ENCODE results near the gene CDC34.
A peak's percentile ranks its signal among the peaks of the same experiment; 100 is the strongest.

CDC34 gene

DNA sequence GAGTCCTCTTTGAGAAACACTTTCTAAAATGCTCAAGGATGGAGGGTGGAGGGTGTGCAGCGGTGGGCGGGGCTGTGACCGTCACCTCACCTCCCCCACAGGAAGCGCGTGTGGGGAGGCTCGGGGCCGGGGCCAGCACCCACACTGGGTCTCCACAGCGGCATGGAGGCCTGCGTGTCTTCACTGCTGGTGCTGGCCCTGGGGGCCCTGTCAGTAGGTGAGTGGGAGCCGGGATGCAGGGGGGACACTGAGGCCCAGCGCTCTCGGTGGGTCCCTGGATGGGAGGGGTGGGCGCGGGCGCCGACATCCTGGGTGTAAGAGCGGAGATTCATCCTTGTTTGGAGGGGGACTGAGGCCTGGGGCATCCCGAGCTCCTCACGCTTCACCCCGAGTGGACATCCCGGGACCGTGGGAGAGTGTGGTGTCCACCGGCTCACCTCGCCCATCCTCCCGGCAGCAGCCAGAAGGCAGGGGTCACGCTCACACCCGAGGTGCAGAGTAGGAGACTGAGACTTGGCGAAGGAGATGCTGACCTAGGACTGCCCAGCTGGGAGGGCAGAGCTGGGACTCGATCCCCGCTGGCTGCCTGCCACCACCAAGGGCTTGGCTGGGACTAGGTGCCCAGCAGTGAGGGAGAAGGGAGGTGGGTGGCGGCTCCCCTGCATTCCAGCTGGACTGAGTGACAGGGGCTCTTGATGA, 12.5 kb downstream of the CDC34 start, which contains the start of gene GZMM:
Gene GZMM (plus strand): TSS at position 144 of the 699 bp plus-strand sequence. CDS start 19 bp downstream, at position 163.
- DNase-seq = no peak

DNA sequence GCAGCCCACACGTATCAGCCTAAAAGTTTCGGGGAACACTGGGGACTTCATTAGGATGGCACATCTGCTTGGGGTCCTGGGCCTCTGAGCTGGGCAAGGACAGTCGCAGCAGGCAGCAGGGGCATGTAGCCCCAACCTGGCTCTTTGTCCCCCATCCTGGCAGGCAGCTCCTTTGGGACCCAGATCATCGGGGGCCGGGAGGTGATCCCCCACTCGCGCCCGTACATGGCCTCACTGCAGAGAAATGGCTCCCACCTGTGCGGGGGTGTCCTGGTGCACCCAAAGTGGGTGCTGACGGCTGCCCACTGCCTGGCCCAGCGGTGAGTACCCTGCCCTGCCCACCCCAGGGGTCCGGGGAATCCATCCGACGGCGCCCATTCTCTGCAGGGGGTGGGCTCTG, 15.6 kb downstream of the CDC34 start:
- DNase-seq = no peak

DNA sequence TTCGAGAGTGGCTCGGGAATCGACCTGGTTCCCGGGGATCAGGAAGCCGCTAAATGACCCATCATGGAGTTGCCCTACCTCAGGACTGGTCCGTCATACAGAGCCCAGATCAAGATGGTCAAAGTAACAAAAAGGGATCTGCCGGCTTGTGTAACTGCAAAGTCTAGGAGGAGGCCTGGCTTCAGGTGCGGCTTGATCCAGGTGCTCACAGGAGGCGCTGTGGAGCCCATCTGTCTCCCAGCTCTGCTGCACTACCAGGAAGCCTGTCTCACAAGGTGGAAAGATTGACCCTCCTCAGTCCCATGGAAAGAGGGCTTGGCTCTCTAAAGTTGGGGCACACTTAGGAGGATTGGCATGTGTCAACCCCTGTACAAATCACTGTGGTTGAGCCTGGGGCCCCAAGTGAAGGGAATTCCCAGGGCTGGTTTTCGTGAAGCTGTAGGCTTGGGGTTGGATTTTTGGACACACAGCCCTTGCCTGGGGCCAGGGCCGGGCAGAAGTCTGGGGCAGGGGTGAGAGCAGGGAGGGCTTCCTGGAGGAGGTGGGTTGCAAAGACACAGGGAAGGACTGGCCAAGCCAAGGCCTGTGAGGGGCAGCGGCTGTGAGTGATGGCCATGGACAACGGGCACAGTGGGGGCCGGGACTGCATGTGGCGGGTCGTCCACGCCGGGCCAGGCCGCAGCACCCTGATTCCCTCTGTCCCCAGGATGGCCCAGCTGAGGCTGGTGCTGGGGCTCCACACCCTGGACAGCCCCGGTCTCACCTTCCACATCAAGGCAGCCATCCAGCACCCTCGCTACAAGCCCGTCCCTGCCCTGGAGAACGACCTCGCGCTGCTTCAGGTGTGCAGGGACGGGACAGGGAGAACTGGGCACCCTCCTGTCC, 16.5 kb downstream of the CDC34 start:
- DNase-seq = no peak

- DNase-seq = no peak
Measured at GRCh38 chr19:548886-549830, 17.6 kb downstream of the CDC34 start.

DNA sequence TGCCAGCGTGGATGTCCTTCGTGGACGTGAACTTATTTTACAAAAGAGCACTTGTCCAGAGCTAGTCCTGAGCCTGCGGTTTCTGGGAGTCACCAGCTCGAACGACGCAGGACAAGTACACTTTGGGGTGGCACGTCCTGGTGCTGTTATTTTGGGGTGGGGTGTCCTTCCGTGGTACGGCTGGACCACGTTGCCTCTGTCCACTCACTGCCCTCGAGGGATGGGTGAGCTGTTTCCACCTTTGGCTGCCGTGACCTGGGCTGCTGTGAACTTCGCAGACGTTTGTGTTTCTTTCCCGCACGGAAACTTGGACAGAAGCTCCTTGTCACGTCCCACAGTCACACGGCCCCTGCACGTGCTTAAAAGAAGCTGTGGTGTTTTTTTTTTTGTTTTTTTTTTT, 23.3 kb downstream of the CDC34 start:
- DNase-seq = no peak

DNA sequence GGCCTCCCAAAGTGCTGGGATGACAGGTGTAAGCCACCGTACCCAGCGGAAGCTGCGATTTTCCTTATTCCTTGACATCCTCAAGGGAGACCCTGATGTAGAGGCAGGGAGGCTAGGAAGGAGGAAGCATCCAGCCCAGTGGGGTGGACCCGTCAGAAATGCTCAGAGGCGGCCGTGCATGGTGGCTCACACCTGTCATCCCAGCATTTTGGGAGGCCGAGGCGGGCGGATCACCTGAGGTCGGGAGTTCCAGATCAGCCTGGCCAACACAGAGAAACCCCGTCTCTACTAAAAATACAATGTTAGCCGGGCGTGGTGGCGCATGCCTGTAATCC, 23.9 kb downstream of the CDC34 start:
- DNase-seq = no peak

DNA sequence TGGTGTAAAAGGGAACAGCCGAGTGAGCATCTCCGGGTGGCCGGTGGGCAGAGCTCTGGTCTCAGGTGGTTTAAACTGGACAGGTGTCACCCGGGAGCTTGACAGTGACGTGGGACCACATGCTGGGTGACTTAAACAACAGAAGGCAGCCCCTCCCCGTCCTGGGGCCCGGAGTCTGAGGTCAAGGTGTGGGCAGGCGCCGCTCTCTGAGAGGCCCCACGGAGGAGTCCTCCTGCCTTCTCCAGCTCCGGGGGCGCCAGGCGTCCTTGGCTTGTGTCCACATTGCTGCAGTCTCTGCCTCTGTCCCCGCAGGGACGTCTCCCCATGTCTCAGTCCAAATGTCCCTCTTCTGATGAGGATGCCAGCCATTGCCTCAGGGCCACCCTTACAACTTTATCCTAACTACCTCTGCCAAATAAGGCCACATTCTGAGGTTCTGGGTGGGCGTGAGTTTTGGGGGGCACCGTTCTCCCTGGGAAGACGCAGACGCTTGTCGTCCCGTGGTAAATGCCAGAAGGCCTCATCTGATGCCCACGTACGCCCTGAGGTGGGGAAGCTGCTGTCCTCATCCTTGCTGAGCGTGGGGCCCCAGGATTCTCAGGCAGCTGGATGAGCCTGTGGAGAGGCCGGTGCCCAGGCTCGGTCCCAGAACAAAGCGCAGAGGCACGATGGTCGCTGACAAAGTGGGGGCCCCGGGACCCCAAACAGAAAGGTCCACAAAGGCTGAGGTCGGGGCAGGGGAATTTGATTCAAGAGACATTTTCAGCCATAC, 25.2 kb downstream of the CDC34 start:
- DNase-seq = no peak

- no peak for DNase-seq
Measured at GRCh38 chr19:558770-559439, 27.3 kb downstream of the CDC34 start.

DNA sequence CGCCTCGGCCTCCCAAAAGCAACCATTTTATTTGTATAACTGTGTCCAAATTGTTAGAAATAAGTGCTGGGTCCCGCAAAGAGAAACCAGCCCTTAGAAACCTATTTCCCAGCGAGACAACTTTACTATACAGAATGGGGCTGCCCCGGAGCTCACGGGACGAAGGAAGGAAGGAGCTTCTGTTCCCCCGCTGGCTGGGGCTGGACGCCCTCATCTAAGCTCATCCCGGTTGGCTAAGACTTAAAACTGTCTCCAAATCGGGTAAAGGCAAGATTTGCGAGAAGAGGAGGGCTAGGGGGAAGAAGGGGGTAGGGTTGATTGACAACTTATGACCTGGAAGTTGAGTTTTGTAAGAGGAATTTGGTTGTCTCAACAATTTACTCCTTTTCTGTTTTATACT, 28.6 kb downstream of the CDC34 start:
- no peak for DNase-seq

DNA sequence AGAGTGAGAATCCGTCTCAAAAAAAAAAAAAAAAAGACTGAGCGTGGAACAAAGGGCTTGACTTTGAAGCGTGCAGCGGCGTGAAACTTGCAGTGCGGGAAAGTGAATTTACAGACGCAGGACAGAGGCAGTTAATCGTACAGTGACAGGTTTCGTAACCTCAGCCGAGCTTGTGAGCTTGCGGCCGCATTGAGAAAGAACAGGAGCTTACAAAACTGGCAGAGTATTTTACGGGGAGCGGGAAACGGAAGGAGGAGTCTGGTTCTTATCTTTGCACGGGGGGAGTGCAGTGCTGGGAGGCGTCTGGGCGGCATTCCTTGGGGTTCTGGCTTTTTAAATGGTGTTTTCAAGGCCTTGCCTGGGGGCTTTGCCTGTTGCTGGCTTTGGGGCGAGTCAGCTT, 34.8 kb downstream of the CDC34 start:
- peak; percentile 75 for DNase-seq

- no peak for DNase-seq
Measured at GRCh38 chr19:566844-567243, 35.3 kb downstream of the CDC34 start.

- DNase-seq = no peak
Measured at GRCh38 chr19:567296-567900, 35.8 kb downstream of the CDC34 start.

DNA sequence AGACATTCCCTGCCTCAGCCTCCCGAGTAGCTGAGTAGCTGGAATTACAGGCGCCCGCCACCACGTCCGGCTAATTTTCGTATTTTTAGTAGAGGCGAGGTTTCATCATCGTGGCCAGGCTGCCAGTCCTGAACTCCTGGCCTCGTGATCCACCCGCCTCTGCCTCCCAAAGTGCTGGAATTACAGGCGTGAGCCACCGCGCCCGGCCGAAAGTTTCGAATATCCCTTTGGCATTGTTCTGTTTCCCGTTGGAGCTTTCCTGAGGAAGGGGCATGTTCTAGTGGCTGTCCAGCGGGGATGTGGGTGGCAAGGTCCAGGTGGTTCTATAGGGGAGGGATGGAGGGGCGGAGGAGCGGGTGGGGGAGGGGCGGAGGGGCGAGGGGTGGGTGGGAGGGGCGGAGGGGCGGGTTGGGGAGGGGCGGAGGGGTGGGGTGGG, 38.7 kb downstream of the CDC34 start:
- no peak for DNase-seq

GRCh38 chr19:570937-571565, 39.5 kb downstream of the CDC34 start:
- peak; percentile 87 for DNase-seq

GRCh38 chr19:571566-571974, 40.0 kb downstream of the CDC34 start:
- peak; percentile 84 for DNase-seq

DNA sequence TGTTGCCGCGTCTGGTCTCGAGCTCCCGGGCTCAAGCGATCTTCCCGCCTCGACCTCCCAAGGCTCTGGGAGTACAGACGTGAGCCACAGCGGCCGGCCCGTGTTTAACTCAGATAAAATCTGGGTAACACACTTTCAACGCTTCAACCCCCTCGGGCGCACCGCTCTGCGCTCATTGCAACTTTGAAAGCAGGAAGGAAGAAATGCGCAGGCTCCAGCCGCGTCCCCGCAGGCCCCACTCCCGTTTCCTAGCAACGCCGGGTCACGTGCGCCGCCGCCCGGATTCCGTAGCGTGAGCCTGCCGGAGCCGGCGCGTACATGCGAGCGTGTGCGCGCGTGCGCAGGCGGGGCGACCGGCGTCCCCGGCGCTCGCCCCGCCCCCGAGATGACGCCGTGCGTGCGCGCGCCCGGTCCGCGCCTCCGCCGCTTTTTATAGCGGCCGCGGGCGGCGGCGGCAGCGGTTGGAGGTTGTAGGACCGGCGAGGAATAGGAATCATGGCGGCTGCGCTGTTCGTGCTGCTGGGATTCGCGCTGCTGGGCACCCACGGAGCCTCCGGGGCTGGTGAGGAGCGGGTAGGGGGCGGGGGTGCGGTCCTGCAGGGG, 40.7 kb downstream of the CDC34 start, which contains the start of gene BSG:
Gene BSG (plus strand): TSS at position 457 of the 603 bp plus-strand sequence. CDS start 39 bp downstream, at position 496.
- DNase-seq = peak; percentile 100

- peak; percentile 52 for DNase-seq
Measured at GRCh38 chr19:572743-573518, 41.4 kb downstream of the CDC34 start.

DNA sequence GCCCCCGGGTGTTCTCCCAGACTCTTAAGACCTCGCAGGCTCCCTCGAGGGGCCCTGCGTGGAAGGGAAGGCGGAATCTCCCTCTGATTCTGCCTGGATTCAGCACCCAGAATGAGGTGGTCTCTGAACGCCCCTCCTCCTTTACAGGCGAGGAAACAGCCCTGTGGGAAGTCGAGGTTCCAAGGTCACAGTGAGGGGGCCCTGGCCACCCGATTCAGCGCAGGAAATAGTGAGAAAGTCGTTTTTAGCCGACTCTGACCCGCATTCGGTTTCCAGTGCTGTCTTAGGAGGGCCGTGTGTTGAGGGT, 41.9 kb downstream of the CDC34 start:
- no peak for DNase-seq

Data from hematopoietic multipotent progenitor cell treated with erythropoietin and hydrocortisone succinate and interleukin-3 and kit ligand, for 4 days (in vitro differentiated cells).